ENCODE measurements around the gene TUBB8. TPM values are rescaled to one million over a fixed set of nuclear protein-coding genes. Genes with fewer than 3 reads are reported as not detected.
"Not testable (repeated sequence)": the region's sequence is repeated elsewhere in the genome, so short reads cannot be mapped to it uniquely, and the experiment has no call there.

The TUBB8 gene
- total RNA-seq, 2 experiments from 2014 or later = not detected

DNA sequence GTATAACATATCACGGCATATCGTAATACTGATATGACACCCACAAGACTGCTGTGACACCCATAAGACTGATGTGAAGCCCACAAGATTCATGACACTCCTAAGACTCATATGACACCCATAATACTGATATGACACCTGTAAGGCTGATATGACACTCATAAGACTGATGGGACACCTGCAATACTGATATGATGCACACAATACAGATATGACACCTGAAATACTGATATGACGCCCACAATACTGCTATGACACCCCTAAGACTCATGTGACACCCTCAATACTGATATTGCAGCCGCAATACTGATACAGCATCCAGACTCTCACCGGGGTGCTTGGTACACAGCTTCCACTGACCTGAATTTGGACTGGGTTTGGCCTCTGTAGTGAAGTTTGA lies 19.1 kb upstream of the TUBB8 start:
- CTCF ChIA-PET, POLR2A ChIA-PET: not testable (repeated sequence)

DNA sequence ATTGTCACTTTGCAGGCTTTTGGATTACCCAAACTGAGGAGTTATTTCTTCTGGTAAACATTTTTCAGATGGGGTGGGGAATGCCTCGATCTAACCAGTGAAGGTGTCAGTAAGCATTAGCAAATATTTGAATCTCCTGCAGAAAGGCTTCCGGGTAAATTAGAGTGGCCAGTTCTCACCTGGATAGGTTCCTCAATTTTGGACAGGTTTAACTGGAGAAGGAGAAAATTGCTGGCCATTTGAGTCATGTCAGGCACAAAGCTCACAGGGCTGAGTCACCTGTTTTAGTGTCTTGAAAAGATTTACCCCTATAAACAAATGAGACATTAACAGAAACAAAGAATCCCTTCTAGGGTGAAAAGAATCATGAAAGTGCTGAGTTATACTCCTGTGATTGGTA lies 830 bp upstream of the TUBB8 start:
- CTCF ChIA-PET, POLR2A ChIA-PET: not testable (repeated sequence)

DNA sequence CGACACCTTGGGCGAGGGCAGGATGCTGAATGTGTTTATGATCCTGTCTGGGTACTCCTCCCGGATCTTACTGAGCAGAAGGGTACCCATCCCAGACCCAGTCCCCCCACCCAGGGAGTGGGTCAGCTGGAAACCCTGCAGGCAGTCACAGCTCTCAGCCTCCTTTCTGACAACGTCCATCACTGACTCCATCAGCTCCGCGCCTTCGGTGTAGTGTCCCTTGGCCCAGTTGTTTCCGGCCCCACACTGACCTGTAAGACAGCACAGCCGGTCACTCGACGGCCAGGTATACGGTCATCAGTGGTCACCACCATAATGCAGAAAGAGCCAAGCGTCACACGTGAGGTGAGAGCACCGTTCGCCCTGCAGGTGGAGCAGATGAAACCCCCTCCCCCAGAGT lies 1.2 kb downstream of the TUBB8 start:
- POLR2A ChIA-PET, CTCF ChIA-PET: not testable (repeated sequence)

DNA sequence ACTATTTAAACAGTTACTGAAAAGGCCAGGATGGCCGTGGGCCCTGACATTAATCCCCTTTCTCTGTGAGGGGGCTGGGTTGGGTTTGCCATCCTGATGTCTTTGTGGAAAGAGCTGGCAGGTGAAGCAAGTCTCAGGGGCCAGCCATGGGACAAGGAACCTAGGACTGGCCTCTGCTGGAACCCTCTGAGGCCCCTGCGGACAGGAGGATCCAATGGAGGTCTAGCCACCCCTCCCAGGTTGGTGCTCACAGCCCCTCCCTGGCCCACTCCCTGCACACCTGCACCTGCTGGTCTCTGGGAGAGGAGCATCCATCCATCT lies 35.8 kb downstream of the TUBB8 start:
- CTCF ChIA-PET, POLR2A ChIA-PET: not testable (repeated sequence)

DNA sequence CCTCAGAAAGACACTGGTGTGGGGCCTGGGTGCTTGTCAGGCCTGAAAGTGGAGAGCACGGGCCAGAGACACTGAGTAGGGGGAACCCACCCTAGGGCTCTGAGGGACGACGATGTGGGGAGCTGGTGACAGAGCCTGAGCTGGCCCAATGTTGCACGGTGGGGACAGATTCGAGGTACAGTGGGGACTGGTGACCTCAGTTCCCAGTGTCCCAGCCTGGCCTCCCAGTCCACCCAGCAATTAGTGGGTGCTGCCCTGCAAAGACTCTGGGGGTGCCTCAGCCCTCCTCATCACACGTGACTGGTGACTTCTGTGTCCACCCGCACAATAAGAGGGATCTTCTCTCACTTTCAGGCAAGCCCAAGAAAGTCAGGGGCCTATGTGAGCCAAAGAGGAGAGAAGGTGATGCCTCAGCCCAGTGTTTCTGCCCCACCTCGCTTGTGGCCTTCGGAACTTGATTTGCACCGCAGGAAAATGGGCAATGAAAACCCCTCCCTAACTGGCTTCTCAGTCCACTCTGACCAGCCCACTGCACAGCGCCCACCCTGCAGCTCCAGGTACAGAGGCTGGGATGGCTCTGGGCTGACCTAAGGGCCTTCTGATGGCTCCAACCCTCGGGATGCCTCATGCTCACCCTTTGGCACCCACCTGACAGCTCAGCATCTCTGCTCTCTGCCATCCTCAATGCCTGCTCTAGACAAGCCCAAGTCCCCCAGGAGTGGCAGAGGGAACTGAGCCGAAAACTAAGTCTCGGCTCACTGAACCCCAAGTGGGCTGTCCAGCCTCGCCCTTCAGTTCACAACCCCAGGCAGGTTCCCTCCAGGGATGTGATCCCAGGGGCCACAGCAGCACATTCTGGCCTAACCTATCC lies 36.4 kb downstream of the TUBB8 start:
- CTCF ChIA-PET, POLR2A ChIA-PET: not testable (repeated sequence)

DNA sequence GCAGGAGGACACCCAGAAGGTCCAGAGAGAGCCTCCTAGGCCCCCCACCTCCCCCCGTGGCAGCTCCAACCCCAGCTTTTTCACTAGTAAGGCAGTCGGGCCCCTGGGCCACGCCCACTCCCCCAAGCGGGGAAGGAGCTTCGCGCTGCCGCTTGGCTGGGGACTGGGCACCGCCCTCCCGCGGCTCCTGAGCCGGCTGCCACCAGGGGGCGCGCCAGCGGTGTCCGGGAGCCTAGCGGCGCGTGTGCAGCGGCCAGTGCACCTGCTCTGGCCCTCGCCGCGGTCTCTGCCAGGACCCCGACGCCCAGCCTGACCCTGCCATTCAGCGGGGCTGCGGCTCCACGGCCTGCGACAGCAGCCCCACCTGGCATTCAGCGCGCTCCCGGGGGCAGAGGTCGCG lies 37.8 kb downstream of the TUBB8 start:
- POLR2A ChIA-PET, CTCF ChIA-PET: not testable (repeated sequence)

DNA sequence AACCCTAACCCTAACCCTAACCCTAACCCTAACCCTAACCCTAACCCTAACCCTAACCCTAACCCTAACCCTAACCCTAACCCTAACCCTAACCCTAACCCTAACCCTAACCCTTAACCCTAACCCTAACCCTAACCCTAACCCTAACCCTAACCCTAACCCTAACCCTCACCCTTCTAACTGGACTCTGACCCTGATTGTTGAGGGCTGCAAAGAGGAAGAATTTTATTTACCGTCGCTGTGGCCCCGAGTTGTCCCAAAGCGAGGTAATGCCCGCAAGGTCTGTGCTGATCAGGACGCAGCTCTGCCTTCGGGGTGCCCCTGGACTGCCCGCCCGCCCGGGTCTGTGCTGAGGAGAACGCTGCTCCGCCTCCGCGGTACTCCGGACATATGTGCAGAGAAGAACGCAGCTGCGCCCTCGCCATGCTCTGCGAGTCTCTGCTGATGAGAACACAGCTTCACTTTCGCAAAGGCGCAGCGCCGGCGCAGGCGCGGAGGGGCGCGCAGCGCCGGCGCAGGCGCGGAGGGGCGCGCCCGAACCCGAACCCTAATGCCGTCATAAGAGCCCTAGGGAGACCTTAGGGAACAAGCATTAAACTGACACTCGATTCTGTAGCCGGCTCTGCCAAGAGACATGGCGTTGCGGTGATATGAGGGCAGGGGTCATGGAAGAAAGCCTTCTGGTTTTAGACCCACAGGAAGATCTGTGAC lies 38.7 kb downstream of the TUBB8 start:
- CTCF ChIA-PET, POLR2A ChIA-PET: not testable (repeated sequence)

Other genes with a start within 250 kb of the TUBB8 start
- gene ZMYND11, start 86.2 kb upstream of the TUBB8 start, total RNA-seq = 10 to 100 TPM; 26.6 to 29.4 TPM